ENCODE results near the gene AGAP2.
"Not testable (repeated sequence)": the region's sequence is repeated elsewhere in the genome, so short reads cannot be mapped to it uniquely, and the experiment has no call there.

Gene AGAP2

DNA sequence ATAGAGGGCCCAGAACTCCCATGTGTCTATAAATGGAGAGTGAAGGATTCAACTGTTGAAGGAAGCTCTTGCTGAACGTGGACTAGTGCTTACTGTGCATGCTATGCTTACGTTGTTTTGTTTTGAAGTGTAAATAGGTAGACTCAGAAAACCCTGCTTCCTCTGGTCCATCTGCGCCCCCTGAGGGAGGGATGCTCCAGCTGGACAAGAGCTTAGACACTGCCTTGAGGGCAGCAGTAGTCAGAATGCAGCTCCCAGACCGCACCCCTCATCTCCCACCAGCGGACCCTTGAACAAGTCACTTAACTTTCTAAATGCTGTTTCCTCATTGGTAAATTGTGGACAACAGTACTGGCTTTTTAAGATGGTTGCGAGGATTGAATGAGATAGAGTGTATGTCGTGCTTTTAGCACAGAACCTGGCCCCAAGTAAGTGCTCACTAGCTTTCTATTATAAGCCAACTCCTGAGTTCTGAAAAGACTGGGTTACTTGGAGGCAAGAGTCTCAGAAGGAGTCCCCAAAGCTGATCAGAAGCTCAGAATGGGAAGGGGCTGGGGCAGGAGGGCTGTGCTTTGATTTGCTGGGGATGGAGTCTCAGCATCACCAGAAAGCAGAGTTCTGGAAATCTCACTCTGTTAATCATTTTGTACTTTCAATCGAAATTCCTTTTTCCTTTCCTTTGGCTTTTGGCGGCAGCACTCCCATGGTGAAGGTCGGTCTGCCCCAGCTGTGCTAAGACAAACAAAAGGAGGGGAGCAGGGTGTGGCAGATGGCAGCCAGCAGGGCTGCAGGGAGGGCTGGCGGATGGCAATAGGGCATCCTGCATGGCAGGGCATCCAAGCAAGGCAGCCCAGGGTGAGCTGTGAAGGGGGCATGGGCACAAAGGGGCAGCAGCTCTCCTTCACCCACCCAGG, 15.6 kb downstream of the AGAP2 start:
- no peak for DNase-seq (ENCODE audit: low spot score)

DNA sequence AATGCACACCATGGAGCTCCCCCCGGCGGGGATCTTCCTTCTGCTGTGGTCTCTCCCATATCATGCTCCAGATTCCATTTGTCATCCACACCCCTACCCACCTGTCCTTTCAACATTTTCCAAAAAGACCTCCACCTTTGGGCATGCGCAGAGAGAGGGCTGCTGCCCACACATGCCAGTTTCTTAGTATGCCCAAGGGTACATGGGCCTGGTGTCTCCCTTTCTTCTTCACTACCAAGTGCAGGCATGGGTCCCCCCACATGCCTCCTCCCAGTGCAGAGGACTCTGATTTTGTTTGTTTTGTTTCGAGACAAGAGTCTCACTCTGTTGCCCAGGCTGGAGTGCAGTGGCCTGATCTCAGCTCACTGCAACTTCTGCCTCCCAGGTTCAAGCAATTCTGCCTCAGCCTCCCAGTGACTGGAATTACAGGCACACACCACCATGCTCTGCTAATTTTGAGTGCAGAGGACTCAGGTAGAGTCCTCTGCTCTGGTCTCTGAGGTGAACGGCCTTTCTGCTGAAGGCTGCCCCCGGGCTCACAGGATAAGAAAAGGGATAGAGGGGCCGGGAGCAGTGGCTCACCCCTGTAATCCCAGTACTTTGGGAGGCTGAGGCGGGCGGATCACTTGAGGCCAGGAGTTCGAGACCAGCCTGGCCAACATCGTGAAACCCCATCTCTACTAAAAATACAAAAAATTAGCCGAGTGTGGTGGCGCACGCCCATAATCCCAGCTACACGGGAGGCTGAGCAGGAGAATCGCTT, 16.5 kb downstream of the AGAP2 start:
- DNase-seq (ENCODE audit: low spot score) = not testable (repeated sequence)

DNA sequence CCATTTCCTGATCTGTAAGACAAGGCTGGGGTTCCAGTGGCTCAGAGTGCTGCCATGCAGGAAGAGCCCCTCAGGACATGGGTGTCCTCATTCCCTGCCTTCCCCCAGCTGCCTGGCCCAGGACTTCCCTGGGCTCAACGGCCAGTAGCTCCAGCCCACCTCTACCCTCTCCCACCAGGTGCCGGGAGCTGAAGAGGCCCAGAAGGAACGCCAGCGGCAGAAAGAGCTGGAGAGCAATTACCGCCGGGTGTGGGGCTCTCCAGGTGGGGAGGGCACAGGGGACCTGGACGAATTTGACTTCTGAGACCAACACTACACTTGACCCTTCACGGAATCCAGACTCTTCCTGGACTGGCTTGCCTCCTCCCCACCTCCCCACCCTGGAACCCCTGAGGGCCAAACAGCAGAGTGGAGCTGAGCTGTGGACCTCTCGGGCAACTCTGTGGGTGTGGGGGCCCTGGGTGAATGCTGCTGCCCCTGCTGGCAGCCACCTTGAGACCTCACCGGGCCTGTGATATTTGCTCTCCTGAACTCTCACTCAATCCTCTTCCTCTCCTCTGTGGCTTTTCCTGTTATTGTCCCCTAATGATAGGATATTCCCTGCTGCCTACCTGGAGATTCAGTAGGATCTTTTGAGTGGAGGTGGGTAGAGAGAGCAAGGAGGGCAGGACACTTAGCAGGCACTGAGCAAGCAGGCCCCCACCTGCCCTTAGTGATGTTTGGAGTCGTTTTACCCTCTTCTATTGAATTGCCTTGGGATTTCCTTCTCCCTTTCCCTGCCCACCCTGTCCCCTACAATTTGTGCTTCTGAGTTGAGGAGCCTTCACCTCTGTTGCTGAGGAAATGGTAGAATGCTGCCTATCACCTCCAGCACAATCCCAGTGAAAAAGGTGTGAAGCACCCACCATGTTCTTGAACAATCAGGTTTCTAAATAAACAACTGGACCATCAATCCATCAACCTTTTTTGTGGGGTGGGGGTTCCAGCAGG, 17.6 kb downstream of the AGAP2 start:
- no peak for DNase-seq (ENCODE audit: low spot score)

DNA sequence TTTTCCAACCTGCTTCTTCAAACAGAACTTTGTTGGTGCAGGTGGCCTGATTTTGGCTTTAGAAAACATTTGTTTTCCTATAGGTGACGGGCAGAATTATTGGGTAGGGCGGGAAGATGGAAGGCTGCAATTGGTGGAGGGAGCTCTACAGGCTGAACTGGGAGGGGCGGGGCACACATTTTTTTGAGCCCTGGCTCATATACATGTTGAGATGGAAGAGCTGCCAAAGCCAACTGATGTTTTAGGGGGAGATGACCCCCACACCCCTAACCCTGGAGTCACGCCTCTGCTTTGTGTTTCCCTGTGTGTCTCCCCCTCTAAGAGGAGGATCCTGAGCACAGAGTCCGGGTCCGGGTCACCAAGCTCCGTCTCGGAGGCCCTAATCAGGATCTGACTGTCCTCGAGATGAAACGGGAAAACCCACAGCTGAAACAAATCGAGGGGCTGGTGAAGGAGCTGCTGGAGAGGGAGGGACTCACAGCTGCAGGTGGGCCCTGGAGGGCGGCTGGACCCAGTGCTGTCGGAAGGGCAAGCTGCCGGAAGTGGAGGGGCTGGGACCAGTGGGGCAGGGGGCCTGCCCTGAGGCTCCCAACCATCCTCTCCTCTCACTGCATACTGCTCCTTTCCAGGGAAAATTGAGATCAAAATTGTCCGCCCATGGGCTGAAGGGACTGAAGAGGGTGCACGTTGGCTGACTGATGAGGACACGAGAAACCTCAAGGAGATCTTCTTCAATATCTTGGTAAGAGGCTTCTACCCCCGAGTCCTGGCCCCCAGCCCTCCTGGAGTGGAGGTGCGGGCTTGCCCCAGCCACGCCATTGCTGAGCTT, 18.6 kb downstream of the AGAP2 start:
- no peak for DNase-seq (ENCODE audit: low spot score)

DNA sequence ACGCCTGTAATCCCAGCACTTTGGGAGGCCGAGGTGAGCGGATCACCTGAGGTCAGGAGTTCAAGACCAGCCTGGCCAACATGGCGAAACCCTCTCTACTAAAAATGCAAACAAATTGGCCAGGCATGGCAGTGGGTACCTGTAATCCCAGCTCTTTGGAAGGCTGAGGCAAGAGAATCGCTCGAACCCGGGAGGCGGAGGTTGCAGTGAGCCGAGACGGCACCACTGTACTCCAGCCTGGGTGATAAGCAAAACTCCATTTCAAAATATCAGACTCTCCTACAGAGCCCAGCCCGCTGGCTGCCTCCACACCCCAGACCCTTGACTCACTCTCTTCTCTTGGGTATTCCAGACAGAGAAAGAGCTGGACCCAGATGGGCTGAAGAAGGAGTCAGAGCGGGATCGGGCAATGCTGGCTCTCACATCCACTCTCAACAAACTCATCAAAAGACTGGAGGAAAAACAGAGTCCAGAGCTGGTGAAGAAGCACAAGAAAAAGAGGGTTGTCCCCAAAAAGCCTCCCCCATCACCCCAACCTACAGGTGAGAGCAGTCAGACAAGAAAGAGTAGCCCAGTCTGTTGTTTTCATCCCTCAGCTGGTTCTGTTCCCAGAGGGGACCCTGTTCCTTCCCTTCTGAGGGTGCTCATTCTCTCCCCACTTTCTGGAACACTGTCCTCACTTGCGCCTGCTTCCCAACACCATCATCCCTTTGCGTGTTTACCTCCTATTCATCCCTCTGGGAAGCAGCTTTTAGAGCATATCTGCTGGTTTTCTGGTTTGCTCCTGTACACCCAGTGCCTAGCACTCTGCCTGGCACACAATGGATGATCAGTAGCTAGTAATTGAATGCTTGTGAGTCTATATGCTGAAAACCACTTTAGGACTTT, 19.7 kb downstream of the AGAP2 start:
- DNase-seq (ENCODE audit: low spot score) = no peak

DNA sequence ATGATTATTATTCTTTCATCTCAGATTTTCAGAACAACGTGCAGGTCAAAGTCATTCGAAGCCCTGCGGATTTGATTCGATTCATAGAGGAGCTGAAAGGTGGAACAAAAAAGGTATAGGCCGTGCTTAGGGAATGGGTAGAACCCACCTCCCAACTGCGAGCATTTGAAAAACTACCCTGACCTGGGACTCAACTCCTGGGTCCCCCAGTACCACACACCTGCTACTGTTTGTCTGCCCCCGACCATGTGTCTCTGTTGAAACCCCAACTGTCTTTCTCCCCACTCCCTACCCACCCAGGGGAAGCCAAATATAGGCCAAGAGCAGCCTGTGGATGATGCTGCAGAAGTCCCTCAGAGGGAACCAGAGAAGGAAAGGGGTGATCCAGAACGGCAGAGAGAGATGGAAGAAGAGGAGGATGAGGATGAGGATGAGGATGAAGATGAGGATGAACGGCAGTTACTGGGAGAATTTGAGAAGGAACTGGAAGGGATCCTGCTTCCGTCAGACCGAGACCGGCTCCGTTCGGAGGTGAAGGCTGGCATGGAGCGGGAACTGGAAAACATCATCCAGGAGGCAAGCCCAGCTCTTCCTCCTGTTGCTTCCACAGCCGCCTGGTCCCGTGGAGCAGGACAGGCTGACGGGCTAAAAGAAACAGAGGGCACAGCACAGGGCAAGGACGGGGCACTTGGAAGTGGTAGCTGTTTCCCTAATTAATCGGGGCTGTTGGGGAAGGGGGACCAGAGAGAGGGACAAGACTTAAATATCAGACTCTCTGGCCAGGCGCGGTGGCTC, 20.5 kb downstream of the AGAP2 start:
- DNase-seq (ENCODE audit: low spot score) = no peak

DNA sequence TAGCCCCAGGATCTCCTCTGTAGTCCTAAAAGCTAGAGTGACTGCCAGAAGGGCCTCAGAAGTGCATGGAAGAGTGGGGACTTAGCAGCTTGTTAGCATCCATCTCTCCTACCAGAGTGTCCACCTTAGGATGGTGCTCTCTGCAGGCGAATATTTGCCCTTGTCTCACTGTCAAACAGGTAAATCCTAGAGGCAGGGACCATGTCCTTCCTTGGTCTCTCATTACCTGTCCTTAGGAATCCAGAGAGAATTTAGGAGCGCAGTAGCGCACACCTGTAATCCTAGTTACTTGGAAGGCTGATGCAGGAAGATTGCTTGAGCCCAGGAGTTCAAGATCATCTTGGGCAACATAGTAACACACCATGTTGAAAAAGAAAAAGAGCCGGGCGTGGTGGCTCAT, 21.4 kb downstream of the AGAP2 start:
- DNase-seq (ENCODE audit: low spot score) = no peak

DNA sequence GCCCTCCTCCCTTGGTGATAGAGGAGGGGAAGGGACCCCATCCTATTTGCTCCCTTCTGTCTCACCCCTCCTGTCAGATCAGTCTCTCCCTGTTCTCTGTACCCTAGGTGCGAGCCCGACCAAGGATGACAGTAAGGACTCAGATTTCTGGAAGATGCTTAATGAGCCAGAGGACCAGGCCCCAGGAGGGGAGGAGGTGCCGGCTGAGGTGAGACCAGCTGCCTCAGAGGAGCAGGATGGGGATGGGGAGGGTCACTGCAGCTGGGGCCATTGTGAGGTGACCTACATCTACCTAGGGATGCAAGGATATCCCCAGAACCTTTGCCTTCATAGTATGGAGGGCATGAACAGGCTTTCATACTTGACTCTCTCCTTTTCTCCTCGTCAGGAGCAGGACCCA, 22.2 kb downstream of the AGAP2 start:
- no peak for DNase-seq (ENCODE audit: low spot score)

DNA sequence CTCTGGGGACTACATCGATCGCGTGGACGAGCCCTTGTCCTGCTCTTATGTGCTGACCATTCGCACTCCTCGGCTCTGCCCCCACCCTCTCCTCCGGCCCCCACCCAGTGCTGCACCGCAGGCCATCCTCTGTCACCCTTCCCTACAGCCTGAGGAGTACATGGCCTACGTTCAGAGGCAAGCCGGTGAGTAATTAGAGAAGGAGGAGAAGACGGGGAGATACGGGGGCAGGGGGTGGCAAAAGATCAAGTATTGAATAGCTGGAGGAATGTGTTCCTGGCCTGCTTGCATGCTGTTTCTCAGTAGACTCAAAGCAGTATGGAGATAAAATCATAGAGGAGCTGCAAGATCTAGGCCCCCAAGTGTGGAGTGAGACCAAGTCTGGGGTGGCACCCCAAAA, 22.8 kb downstream of the AGAP2 start:
- DNase-seq (ENCODE audit: low spot score) = no peak

DNA sequence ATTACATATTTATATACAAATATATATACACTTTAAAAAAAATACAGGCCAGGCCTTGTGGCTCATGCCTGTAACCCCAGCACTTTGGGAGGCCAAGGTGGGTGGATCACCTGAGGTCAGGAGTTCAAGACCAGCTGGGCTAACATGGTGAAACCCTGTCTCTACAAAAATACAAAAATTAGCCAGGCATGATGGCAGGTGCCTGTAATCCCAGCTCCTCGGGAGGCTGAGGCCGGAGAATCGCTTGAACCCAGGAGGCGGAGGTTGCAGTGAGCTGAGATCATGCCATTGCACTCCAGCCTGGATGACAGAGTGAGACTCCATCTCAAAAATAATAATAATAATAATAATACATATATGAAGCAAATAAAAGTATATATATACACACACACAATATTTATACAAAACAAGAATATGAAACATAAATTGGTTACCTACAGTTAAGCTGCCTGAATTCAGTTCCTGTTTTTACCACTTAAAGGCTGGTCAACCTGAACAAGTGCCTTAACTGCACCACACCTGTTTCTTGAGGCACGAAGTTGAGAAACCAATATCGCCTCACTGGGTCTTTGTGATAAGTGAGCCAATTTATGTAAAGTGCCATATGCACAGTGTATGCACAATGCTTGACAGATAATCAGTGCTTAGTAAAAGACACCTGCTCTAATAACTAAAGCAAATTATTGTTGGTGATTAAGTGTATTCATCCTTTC, 23.4 kb downstream of the AGAP2 start:
- not testable (repeated sequence) for DNase-seq (ENCODE audit: low spot score)

DNA sequence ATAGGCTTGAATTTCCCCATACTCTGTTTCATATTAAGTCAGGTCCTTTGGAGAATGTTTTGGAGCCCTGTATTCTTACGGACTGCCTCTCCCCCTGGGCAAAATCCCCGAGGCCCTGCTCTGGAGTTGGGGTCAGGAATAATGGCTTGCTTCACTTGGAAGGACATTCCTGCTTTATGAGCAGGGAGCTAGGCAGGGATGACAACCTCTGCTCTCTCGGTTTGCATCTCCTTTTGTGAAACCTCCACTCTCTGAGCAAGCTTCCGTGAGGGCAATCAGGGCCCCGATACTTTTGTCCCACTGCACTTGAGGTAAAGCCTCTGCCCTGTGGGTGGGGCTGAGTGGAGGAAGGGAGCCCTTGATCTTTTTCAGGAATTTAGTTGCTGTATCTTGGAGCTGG, 25.3 kb downstream of the AGAP2 start:
- no peak for DNase-seq (ENCODE audit: low spot score)

DNA sequence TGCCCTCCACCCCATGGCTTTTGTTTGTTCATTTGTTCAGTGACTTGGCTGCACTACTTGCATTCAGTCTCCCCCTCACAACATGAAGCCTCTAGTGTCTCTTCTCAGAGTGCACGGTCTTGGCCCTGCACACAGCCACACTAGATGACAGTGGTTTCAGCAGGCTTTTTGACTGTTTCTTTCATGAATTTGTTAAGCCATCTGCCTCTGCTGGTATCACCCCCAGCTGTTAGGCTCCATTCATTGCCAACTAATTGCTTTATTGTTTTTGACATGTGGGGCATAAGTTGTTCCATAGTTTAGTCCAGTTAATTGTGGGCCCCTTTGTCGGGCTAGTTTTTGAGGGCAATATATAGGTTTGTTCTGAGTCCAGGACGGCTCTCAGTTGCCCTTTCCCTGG, 25.8 kb downstream of the AGAP2 start:
- DNase-seq (ENCODE audit: low spot score) = no peak

DNA sequence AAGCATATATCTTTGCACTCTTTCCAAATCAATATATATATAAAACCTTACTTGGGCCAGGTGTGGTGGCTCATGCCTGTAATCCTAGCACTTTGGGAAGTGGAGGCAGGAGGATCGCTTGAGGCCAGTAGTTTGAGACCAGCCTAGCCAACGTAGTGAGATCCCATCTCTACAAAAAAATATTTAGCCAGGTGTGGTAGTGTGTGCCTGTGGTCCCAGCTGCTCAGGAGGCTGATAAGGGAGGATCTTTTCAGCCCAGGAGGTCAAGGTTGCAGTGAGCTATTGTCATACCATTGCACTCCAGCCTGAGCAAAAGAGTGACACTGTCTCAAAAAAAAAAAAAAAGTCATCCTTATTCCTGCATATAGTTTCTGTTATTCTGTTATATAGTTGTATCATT, 30.2 kb downstream of the AGAP2 start:
- no peak for DNase-seq (ENCODE audit: low spot score)

DNA sequence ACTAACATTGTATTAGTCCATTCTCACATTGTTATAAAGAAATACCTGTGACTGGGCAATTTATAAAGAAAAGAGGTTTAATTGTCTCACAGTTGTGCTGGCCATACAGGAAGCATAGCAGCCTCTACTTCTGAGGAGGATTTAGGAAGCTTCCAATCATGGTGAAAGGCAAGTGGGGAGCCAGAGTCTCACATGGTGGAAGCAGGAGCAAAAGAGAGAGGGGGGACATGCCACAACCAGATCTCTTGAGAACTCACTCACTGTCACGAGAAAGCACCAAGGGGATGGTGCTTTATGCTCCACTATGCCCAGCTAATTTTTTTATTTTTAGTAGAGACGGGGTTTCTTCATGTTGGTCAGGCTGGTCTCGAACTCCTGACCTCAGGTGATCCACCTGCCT, 31.3 kb downstream of the AGAP2 start:
- DNase-seq (ENCODE audit: low spot score) = no peak

DNA sequence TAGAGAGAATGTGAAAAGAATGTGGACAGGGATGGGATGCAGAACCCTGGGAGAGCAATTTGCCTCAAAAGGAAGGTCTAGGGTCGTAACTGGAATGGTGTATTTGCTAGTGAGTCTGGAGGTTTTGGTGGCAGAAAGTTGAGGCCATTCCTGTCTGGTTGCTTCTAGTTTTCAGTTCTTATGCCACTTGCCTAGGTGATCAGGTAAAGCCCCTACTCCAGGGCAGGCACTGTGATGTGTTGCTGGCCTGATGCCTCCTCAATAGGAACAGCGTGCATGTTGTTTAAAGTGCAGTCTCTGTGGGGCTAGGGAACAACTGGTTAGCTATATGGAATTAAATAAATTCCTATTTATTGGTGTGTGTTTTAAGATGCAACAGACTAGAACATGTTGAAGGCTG, 38.2 kb downstream of the AGAP2 start:
- no peak for DNase-seq (ENCODE audit: low spot score)

DNA sequence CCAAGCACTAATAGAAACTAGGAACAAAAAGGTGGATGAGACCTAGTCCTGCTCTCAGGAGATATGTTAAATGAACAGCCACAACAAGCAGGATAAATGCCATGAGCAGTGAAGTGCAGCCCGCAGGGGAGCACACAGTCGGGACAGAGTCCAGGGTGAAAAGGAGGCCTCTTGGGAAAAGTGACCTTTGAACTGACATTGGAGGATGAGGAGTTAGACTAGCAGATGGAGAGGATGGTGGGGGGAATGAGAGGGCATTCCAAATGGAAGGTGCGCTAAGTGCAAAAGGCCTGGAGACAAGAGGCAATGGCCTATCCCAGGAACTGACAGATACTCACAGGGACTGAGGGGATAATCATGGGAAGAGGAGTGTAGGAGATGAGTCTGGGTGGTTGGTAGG, 40.1 kb downstream of the AGAP2 start:
- no peak for DNase-seq (ENCODE audit: low spot score)

DNA sequence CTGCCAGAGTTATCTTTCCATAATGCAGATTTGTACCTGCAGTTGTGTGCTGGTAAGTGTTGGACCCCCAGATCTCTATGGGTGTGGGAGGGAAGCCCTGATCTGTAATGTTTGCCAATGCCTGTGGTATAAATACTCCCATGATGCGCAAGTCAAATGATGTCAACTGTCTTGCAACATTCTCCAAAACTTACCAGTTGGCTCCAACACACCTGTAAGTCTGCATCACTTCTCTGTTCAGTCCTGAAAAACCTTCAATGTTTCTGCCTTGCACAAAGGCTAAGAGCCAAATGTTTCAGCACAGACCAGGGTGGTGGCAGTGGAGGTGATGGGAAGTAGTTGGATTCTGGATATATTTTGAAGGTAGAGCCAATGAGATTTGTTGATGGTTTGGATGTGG, 41.5 kb downstream of the AGAP2 start:
- no peak for DNase-seq (ENCODE audit: low spot score)

DNA sequence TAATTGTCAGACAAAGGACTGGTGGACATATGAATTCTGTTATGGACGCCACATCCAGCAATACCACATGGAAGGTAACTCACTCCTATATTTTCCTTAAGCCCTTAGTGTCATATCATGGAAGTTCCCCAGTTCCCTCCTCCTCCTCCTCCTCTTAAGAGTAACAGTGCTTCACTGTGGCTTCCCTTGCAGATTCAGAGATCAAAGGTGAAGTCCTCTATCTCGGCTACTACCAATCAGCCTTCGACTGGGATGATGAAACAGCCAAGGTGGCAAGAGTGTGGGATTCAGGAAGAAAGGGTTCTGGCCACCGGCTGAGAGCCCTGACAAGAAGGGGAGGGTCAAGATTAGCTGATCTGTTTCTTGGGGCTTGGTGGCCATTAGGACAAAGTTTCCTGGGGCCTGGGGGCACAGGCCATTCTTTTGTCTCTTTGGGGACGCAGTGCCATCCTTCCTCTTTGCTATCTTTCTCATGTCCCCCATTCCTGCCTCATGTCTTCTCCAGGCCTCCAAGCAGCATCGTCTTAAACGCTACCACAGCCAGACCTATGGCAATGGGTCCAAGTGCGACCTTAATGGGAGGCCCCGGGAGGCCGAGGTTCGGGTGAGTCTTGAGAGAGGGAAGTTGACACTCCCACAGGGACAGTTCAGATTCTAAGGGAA, 42.6 kb downstream of the AGAP2 start:
- no peak for DNase-seq (ENCODE audit: low spot score)
